HepG2 (cell line): ENCODE measurements around the gene PPP2R2C. TPM values are rescaled to one million over a fixed set of nuclear protein-coding genes. Genes with fewer than 3 reads are reported as not detected.

Source experiments
- BCL6 ChIP-seq: IDR thresholded peaks from 2 replicates; pipeline ENCODE4 v1.6.1; 2016; ENCODE audit warnings: missing genetic modification reagents, missing compliant biosample characterization
- CTCF ChIP-seq: sonication (generic); formaldehyde crosslinking; IDR thresholded peaks from 2 replicates; pipeline ENCODE4 v1.5.0; 2020; ENCODE audit warnings: mild to moderate bottlenecking, missing genetic modification reagents, moderate library complexity
- GFI1 ChIP-seq: sonication (generic); formaldehyde crosslinking; IDR thresholded peaks from 2 replicates; pipeline ENCODE4 v1.5.0; 2020; ENCODE audit warnings: missing genetic modification reagents, mild to moderate bottlenecking, borderline replicate concordance
- HNF4A ChIP-seq: sonication (generic); formaldehyde crosslinking; IDR thresholded peaks from 2 replicates; pipeline ENCODE4 v1.4.0; 2020; ENCODE audit warnings: missing genetic modification reagents
- HOXD1 ChIP-seq: sonication (generic); formaldehyde crosslinking; IDR thresholded peaks from 2 replicates; pipeline ENCODE4 v1.5.0; 2020; ENCODE audit warnings: missing genetic modification reagents
- LBX2 ChIP-seq: sonication (generic); formaldehyde crosslinking; IDR thresholded peaks from 2 replicates; pipeline ENCODE4 v1.5.0; 2020; ENCODE audit warnings: missing genetic modification reagents, mild to moderate bottlenecking, borderline replicate concordance
- RARA ChIP-seq: IDR thresholded peaks from 2 replicates; pipeline ENCODE4 v1.6.1; 2016; ENCODE audit warnings: missing genetic modification reagents, missing compliant biosample characterization
- RFXAP ChIP-seq: sonication (generic); formaldehyde crosslinking; IDR thresholded peaks from 2 replicates; pipeline ENCODE4 v1.4.0; 2020; ENCODE audit warnings: missing genetic modification reagents, borderline replicate concordance
- SAP130 ChIP-seq: IDR thresholded peaks from 2 replicates; pipeline ENCODE4 v1.6.1; 2016; ENCODE audit warnings: low read depth
- STAG1 ChIP-seq: sonication (generic); formaldehyde crosslinking; IDR thresholded peaks from 2 replicates; pipeline ENCODE4 v1.4.0; 2020; ENCODE audit warnings: missing genetic modification reagents
- ZBTB20 ChIP-seq: sonication (generic); formaldehyde crosslinking; IDR thresholded peaks from 2 replicates; pipeline ENCODE4 v1.8.1; 2023; ENCODE audit warnings: missing genetic modification reagents, low read depth, mild to moderate bottlenecking, borderline replicate concordance
- ZBTB7B ChIP-seq: sonication (generic); formaldehyde crosslinking; IDR thresholded peaks from 2 replicates; pipeline ENCODE4 v1.4.0; 2020; ENCODE audit warnings: missing genetic modification reagents
- ZNF263 ChIP-seq: sonication (generic); formaldehyde crosslinking; IDR thresholded peaks from 2 replicates; pipeline ENCODE4 v1.4.0; 2020; ENCODE audit warnings: missing genetic modification reagents
- ZNF264 ChIP-seq: sonication (generic); formaldehyde crosslinking; IDR thresholded peaks from 2 replicates; pipeline ENCODE4 v1.4.0; 2020; ENCODE audit warnings: missing genetic modification reagents
- ZNF503 ChIP-seq: sonication (generic); formaldehyde crosslinking; IDR thresholded peaks from 2 replicates; pipeline ENCODE4 v1.4.0; 2020; ENCODE audit warnings: missing genetic modification reagents
- ZSCAN21 ChIP-seq: sonication (generic); formaldehyde crosslinking; IDR thresholded peaks from 2 replicates; pipeline ENCODE4 v1.8.0; 2022; ENCODE audit warnings: mild to moderate bottlenecking, missing genetic modification reagents, moderate library complexity, borderline replicate concordance
- polyA plus RNA-seq, 8 experiments: library from polyadenylated mRNA; depleted of rRNA in 3 of 8; stranded (reverse) in 7 of 8; unstranded in 1 of 8; fragments of >200 nt; fragmentation: Illumina TruSeq in 4 of 8; extraction: Trizol in 4 of 8; gene quantifications; 2 replicates each; pipeline versions ENCODE4 v1.2.1 to v1.2.3, GENCODE V29; 2011 to 2016; ENCODE audit warnings: low read depth in 4 of 8, missing spikeins in 1 of 8, mixed read lengths in 1 of 8; ENCODE audit not compliant: insufficient read depth in 1 of 8
- total RNA-seq, 5 experiments: library from RNA; depleted of rRNA; stranded (reverse); fragments of >200 nt; fragmentation: Illumina TruSeq; extraction: Trizol; gene quantifications; 2 replicates each; pipeline ENCODE4 v1.2.3, GENCODE V29; 2016; ENCODE audit warnings: low read depth in 1 of 5
- TF ChIP-seq, protein P1 (sequence below): sonication (generic); formaldehyde crosslinking; IDR thresholded peaks from 2 replicates; pipeline ENCODE4 v1.4.0; 2020; ENCODE audit warnings: mild to moderate bottlenecking, low read depth, missing genetic modification reagents
- TF ChIP-seq, protein P2 (sequence below): sonication (generic); formaldehyde crosslinking; IDR thresholded peaks from 2 replicates; pipeline ENCODE4 v1.9.0; 2022; ENCODE audit warnings: missing genetic modification reagents, mild to moderate bottlenecking, borderline replicate concordance
- TF ChIP-seq, protein P3 (sequence below): sonication (generic); formaldehyde crosslinking; IDR thresholded peaks from 2 replicates; pipeline ENCODE4 v1.4.0; 2020; ENCODE audit warnings: missing genetic modification reagents

The PPP2R2C gene
- total and polyA plus RNA-seq, 2 of the 13 experiments (the other 11 are each of a cell fraction or from before 2014, with no cell fraction given) = 0.60 to 8.6 TPM

DNA sequence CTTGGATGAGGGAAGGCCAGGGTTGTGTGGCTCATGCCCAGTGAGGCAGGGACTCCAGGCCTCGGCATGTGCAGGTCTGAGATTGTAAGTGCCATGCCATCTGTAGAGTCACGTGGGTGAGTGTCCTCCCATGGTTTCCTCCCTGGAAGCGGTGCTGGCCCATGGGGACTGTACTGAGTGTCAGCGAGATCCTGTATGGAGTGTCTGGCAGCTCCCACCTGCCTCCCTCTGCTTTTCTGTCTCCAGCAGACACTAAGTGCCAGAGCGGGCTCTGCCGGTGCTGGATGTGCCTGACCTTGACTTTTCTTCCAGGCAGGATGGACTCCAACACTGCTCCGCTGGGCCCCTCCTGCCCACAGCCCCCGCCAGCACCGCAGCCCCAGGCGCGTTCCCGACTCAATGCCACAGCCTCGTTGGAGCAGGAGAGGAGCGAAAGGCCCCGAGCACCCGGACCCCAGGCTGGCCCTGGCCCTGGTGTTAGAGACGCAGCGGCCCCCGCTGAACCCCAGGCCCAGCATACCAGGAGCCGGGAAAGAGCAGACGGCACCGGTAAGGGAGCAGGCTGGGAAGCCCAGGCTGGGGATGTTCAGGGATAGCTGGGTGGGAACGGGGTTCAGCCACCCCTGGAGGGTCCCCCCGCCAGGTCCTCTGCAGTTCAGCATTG, 195.1 kb downstream of the PPP2R2C start (continued):
- TF ChIP-seq, protein P1, sequence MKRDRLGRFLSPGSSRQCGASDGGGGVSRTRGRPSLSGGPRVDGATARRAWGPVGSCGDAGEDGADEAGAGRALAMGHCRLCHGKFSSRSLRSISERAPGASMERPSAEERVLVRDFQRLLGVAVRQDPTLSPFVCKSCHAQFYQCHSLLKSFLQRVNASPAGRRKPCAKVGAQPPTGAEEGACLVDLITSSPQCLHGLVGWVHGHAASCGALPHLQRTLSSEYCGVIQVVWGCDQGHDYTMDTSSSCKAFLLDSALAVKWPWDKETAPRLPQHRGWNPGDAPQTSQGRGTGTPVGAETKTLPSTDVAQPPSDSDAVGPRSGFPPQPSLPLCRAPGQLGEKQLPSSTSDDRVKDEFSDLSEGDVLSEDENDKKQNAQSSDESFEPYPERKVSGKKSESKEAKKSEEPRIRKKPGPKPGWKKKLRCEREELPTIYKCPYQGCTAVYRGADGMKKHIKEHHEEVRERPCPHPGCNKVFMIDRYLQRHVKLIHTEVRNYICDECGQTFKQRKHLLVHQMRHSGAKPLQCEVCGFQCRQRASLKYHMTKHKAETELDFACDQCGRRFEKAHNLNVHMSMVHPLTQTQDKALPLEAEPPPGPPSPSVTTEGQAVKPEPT = no peak
- TF ChIP-seq HNF4A (CRISPR knock-in tag) (peak; percentile 75), GFI1 (CRISPR knock-in tag) (0 out of 2 replicates have a peak, but pooled peaks have one; percentile 50), BCL6 (CRISPR knock-in tag) (peak; percentile 37; the same call in 1 of the 2 replicates), CTCF (CRISPR knock-in tag) (peak; percentile 37; the same call in 1 of the 2 replicates), ZBTB20 (CRISPR knock-in tag) (peak; percentile 20; the same call in 1 of the 2 replicates), RARA (CRISPR knock-in tag) (peak; percentile 62), ZNF264 (CRISPR knock-in tag) (0 out of 2 replicates have a peak, but pooled peaks have one; percentile 43), LBX2 (0 out of 2 replicates have a peak, but pooled peaks have one; percentile 43), STAG1 (CRISPR knock-in tag) (0 out of 2 replicates have a peak, but pooled peaks have one; percentile 21), HOXD1 (CRISPR knock-in tag) (0 out of 2 replicates have a peak, but pooled peaks have one; percentile 44), ZSCAN21 (CRISPR knock-in tag) (peak; percentile 59; the same call in 1 of the 2 replicates), ZBTB7B (CRISPR knock-in tag) (peak; percentile 68; the same call in 1 of the 2 replicates), RFXAP (CRISPR knock-in tag) (0 out of 2 replicates have a peak, but pooled peaks have one; percentile 66), ZNF263 (CRISPR knock-in tag) (0 out of 2 replicates have a peak, but pooled peaks have one; percentile 35), ZNF503 (CRISPR knock-in tag) (0 out of 2 replicates have a peak, but pooled peaks have one; percentile 25), SAP130 (CRISPR knock-in tag) (peak; percentile 24; the same call in 1 of the 2 replicates)
- TF ChIP-seq, protein P2, sequence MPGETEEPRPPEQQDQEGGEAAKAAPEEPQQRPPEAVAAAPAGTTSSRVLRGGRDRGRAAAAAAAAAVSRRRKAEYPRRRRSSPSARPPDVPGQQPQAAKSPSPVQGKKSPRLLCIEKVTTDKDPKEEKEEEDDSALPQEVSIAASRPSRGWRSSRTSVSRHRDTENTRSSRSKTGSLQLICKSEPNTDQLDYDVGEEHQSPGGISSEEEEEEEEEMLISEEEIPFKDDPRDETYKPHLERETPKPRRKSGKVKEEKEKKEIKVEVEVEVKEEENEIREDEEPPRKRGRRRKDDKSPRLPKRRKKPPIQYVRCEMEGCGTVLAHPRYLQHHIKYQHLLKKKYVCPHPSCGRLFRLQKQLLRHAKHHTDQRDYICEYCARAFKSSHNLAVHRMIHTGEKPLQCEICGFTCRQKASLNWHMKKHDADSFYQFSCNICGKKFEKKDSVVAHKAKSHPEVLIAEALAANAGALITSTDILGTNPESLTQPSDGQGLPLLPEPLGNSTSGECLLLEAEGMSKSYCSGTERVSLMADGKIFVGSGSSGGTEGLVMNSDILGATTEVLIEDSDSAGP (CRISPR knock-in tag) = peak; percentile 63; the same call in 1 of the 2 replicates
- TF ChIP-seq, protein P3, sequence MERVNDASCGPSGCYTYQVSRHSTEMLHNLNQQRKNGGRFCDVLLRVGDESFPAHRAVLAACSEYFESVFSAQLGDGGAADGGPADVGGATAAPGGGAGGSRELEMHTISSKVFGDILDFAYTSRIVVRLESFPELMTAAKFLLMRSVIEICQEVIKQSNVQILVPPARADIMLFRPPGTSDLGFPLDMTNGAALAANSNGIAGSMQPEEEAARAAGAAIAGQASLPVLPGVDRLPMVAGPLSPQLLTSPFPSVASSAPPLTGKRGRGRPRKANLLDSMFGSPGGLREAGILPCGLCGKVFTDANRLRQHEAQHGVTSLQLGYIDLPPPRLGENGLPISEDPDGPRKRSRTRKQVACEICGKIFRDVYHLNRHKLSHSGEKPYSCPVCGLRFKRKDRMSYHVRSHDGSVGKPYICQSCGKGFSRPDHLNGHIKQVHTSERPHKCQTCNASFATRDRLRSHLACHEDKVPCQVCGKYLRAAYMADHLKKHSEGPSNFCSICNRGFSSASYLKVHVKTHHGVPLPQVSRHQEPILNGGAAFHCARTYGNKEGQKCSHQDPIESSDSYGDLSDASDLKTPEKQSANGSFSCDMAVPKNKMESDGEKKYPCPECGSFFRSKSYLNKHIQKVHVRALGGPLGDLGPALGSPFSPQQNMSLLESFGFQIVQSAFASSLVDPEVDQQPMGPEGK (CRISPR knock-in tag) = peak; percentile 95
